A549 (cell line): Measurements from ENCODE around the gene CAT. TPM values are rescaled to one million over a fixed set of nuclear protein-coding genes. Genes with fewer than 3 reads are reported as not detected.

ENCODE experiments used
- ATAC-seq, 2 experiments: fragments of 200-7000 bp in 1 of 2; fragments of >200 bp in 1 of 2; cut with Nextera tagmentation in 1 of 2; cut with Tn5 transposase in 1 of 2; 3 replicates each; pipeline versions ENCODE4 v1.8.0 to v1.9.1; 2018 to 2020; ENCODE audit warnings: mild to moderate bottlenecking in 1 of 2, moderate library complexity in 1 of 2
- CTCF ChIA-PET: fragments of 300-600 bp; sonication (Branson Sonifier 250); formaldehyde crosslinking; extraction: SDS; loops from one replicate; lab custom pipeline; 2021; ENCODE audit warnings: antibody characterized with exemption, inconsistent platforms; lab: Yijun Ruan, JAX
- POLR2A ChIA-PET: fragments of 350-600 bp; formaldehyde crosslinking; extraction: SDS; loops from one replicate; lab custom pipeline; 2021; ENCODE audit warnings: antibody characterized with exemption, inconsistent platforms; lab: Yijun Ruan, JAX
- DNase-seq, 2 experiments: peaks; one replicate each; pipeline versions ENCODE4 v3.0.0 to v3.0.0-alpha.2; 2011 to 2016; ENCODE audit warnings: low read depth in 1 of 2, low spot score in 1 of 2
- FAIRE-seq: peaks from 2 replicates; lab custom pipeline; 2011; peaks lifted over from hg19 to GRCh38; lab: Jason Lieb, UNC
- H3K27ac ChIP-seq, 2 experiments: fragments of >200 bp; sonication (Bioruptor Twin); formaldehyde crosslinking; 3 replicates each; pipeline ENCODE4 v1.5.1; 2016 to 2017
- H3K4me1 ChIP-seq: fragments of >200 bp; sonication (Bioruptor Twin); formaldehyde crosslinking; 3 replicates; pipeline ENCODE4 v1.6.1; 2016
- H3K4me2 ChIP-seq: fragments of >200 bp; sonication (Bioruptor Twin); formaldehyde crosslinking; 3 replicates; pipeline ENCODE4 v1.6.1; 2016
- H3K4me3 ChIP-seq: fragments of >200 bp; sonication (Bioruptor Twin); formaldehyde crosslinking; 3 replicates; pipeline ENCODE4 v1.5.1; 2016
- H3K9me3 ChIP-seq: fragments of >200 bp; sonication (Bioruptor Twin); formaldehyde crosslinking; 3 replicates; pipeline ENCODE4 v1.6.1; 2016
- ATOH8 ChIP-seq: fragments of 250-450 bp; sonication (Bioruptor Pico); IDR thresholded peaks from 2 replicates; pipeline ENCODE4 v1.5.0; 2020; ENCODE audit warnings: low read depth, mild to moderate bottlenecking, moderate library complexity
- BCL3 ChIP-seq: fragments of >200 bp; sonication (Bioruptor Twin); formaldehyde crosslinking; IDR thresholded peaks from 3 replicates; pipeline ENCODE4 v1.6.1; 2016
- CEBPB ChIP-seq, 2 experiments: fragments of >200 bp in 1 of 2; sonication (Bioruptor Twin) in 1 of 2; formaldehyde crosslinking in 1 of 2; IDR thresholded peaks; 2 replicates each; pipeline ENCODE4 v1.6.1; 2012 to 2016
- EHF ChIP-seq: fragments of 250-450 bp; sonication (Bioruptor Pico); IDR thresholded peaks from 2 replicates; pipeline ENCODE4 v1.5.0; 2020; ENCODE audit warnings: mild to moderate bottlenecking
- EP300 ChIP-seq, 2 experiments: fragments of >200 bp; sonication (Bioruptor Twin); formaldehyde crosslinking; IDR thresholded peaks; 2 replicates in 1 of 2; 3 replicates in 1 of 2; pipeline ENCODE4 v1.6.1; 2016 to 2017
- FOSL2 ChIP-seq, 2 experiments: fragments of 450-650 bp in 1 of 2; fragments of >200 bp in 1 of 2; sonication (Bioruptor Twin) in 1 of 2; formaldehyde crosslinking; IDR thresholded peaks; 2 replicates each; pipeline versions ENCODE4 v1.5.0 to v1.6.1; 2016 to 2020; ENCODE audit warnings: mild to moderate bottlenecking in 1 of 2, moderate library complexity in 1 of 2
- HES2 ChIP-seq: fragments of >200 bp; sonication (Bioruptor Twin); formaldehyde crosslinking; IDR thresholded peaks from 2 replicates; pipeline ENCODE4 v1.6.1; 2016
- HEYL ChIP-seq: fragments of 250-450 bp; sonication (Bioruptor Pico); IDR thresholded peaks from 2 replicates; pipeline ENCODE4 v1.8.0; 2021; ENCODE audit warnings: mild to moderate bottlenecking, moderate library complexity
- HOXA7 ChIP-seq: fragments of 250-450 bp; sonication (Bioruptor Pico); IDR thresholded peaks from 2 replicates; pipeline ENCODE4 v1.5.0; 2020; ENCODE audit warnings: mild to moderate bottlenecking, moderate library complexity
- HOXB13 ChIP-seq: fragments of 250-450 bp; sonication (Bioruptor Pico); IDR thresholded peaks from 2 replicates; pipeline ENCODE4 v1.5.0; 2020; ENCODE audit warnings: low read depth, mild to moderate bottlenecking, moderate library complexity
- KDM1A ChIP-seq: fragments of 200-600 bp; sonication (generic); IDR thresholded peaks from 2 replicates; pipeline ENCODE4 v1.6.1; 2016; ENCODE audit warnings: low read depth, mild to moderate bottlenecking
- MAX ChIP-seq: IDR thresholded peaks from 2 replicates; pipeline ENCODE4 v1.6.1; 2012
- MAZ ChIP-seq: fragments of 150-350 bp; IDR thresholded peaks from 2 replicates; pipeline ENCODE4 v1.6.1; 2014; ENCODE audit warnings: antibody characterized with exemption, low read depth, low read length, borderline replicate concordance
- NFE2L2 ChIP-seq: fragments of 150-350 bp; conservative IDR thresholded peaks from 2 replicates; pipeline ENCODE4 v1.6.1; 2014; ENCODE audit warnings: low read length
- PBX3 ChIP-seq: IDR thresholded peaks from 2 replicates; pipeline ENCODE4 v1.6.1; 2012
- SREBF2 ChIP-seq: fragments of 450-650 bp; IDR thresholded peaks from 2 replicates; pipeline ENCODE4 v1.6.1; 2014; ENCODE audit warnings: mild to moderate bottlenecking, moderate library complexity
- TFCP2L1 ChIP-seq: fragments of 250-450 bp; sonication (Bioruptor Pico); IDR thresholded peaks from 2 replicates; pipeline ENCODE4 v1.5.0; 2021; ENCODE audit warnings: mild to moderate bottlenecking
- USF2 ChIP-seq: fragments of 450-650 bp; IDR thresholded peaks from 2 replicates; pipeline ENCODE4 v1.6.1; 2014; ENCODE audit warnings: antibody characterized with exemption
- ZFP36 ChIP-seq: fragments of 450-650 bp; IDR thresholded peaks from 2 replicates; pipeline ENCODE4 v1.6.1; 2014; ENCODE audit warnings: borderline replicate concordance; ENCODE audit not compliant: partially characterized antibody
- ZSCAN20 ChIP-seq: fragments of 250-450 bp; sonication (Bioruptor Pico); IDR thresholded peaks from 2 replicates; pipeline ENCODE4 v1.8.0; 2022; ENCODE audit warnings: mild to moderate bottlenecking, moderate library complexity
- WGBS: methylation state at CpG from one replicate; pipeline ENCODE4 v1.1.6; 2017; ENCODE audit errors: missing lambda C conversion rate; 5-methylcytosine and 5-hydroxymethylcytosine counted together
- polyA plus RNA-seq, 4 experiments: library from polyadenylated mRNA; depleted of rRNA in 3 of 4; stranded (reverse); fragments of >200 nt; fragmentation: RNase III in 1 of 4; extraction: RNeasy Plus Mini Kit Qiagen cat#74134 plus additional on column Dnase treatment in 1 of 4; gene quantifications; 2 replicates in 3 of 4; 3 replicates in 1 of 4; pipeline ENCODE4 v1.2.3, GENCODE V29; 2011 to 2017

CAT gene
- polyA plus RNA-seq, 2 of the 4 experiments (the other 2 are of a cell fraction), result 51.2 to 74.2 TPM

- Histone ChIP-seq H3K4me2 (no peak overlapping the region), H3K4me1 (no peaks in the 10 kb centered on the region), H3K4me3 (no peak overlapping the region), H3K27ac (no peak overlapping the region), H3K9me3 (no peaks in the 10 kb centered on the region)
- WGBS, result 38% methylated on average over 4 of the region's 4 CpGs
- POLR2A ChIA-PET, result interaction anchor here (0.7 kb wide), 1 partner anchor 8 kb away, joined by 3 read pairs; no protein-coding TSS in a partner anchor
- DNase-seq, result no peak
- TF ChIP-seq MAZ (no peak), KDM1A (no peak), ZSCAN20 (no peak), FOSL2 (IDR thresholded peaks at IDR 0.05) (no peak), FOSL2 (CRISPR knock-in tag; IDR thresholded peaks at IDR 0.05) (no peak), HEYL (CRISPR knock-in tag) (no peak), HOXA7 (CRISPR knock-in tag) (no peak), SREBF2 (no peak), EHF (CRISPR knock-in tag) (no peak), BCL3 (no peak), PBX3 (no peak), TFCP2L1 (CRISPR knock-in tag) (no peak), NFE2L2 (no peak), ZFP36 (no peak), EP300 (IDR thresholded peaks at IDR 0.05) (no peak), ATOH8 (CRISPR knock-in tag) (no peak), USF2 (no peak), HOXB13 (CRISPR knock-in tag) (no peak), MAX (no peak), HES2 (no peak)
- CTCF ChIA-PET, result interaction anchor here (0.5 to 2.1 kb wide), 7 partner anchors 9 to 568 kb away, joined by 3 to 9 read pairs (median 3); no protein-coding TSS in a partner anchor
- ATAC-seq, result no peak
- FAIRE-seq, result no peak
Observed at GRCh38 chr11:34403431-34403830, 35.3 kb upstream of the CAT start.

- Histone ChIP-seq H3K4me2 (no peak overlapping the region), H3K27ac (no peak overlapping the region), H3K4me3 (no peak overlapping the region), H3K9me3 (no peaks in the 10 kb centered on the region), H3K4me1 (no peaks in the 10 kb centered on the region)
- FAIRE-seq (no peak), ATAC-seq (no peak), DNase-seq (no peak)
- ChIA-PET CTCF (interaction anchor here (0.9 to 1.6 kb wide), 3 partner anchors 10 to 89 kb away, joined by 3 to 9 read pairs (median 5); no protein-coding TSS in a partner anchor), POLR2A (no interaction called here)
- WGBS, result 76% methylated on average over 6 of the region's 6 CpGs
- TF ChIP-seq CEBPB (IDR thresholded peaks at IDR 0.05), result no peak
Observed at GRCh38 chr11:34404280-34404679, 34.5 kb upstream of the CAT start.
